ENCODE results near the gene FLT3LG. TPM values are rescaled to one million over a fixed set of nuclear protein-coding genes. Genes with fewer than 3 reads are reported as not detected.

Gene FLT3LG
- total RNA-seq, 1 donor: 4.3 TPM

DNA sequence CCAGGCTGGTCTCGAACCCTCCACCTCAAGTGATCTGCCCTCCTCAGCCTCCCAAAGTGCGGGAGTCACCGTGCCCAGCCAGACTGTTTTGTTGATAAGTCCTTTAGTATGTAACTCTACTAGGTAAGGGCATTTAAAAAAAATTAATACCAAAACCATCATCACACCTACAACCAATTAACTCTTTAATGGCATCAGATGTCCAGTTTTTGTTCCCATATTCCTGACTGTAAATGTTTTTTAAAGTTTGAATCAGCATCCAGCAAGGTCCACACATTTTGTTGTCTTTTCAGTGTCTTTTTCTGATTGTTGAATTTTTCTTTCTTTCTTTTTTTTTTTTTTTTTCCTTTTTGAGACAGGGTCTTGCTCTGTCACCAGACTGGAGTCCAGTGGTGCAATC, 44.0 kb downstream of the FLT3LG start:
- Histone ChIP-seq H3K9me3 (ENCODE audit: low read depth, low read length) (no peaks in the 10 kb centered on the region), H3K27ac (ENCODE audit: low read depth, low read length) (no peak overlapping the region), H3K27me3 (ENCODE audit: insufficient read depth, low read length) (no peaks in the 10 kb centered on the region), H2AFZ (ENCODE audit: low read length) (no peak overlapping the region), H3K4me2 (ENCODE audit: insufficient read depth, low read length) (no peak overlapping the region), H3K4me3 (ENCODE audit: insufficient read depth, low read length) (no peak overlapping the region), H3K4me1 (ENCODE audit: insufficient read depth, low read length) (no peaks in the 10 kb centered on the region), H4K20me1 (ENCODE audit: insufficient read depth, low read length) (no peaks in the 10 kb centered on the region), H3K36me3 (ENCODE audit: insufficient read depth, low read length) (no peaks in the 10 kb centered on the region), H3K79me2 (ENCODE audit: insufficient read depth, low read length) (no peaks in the 10 kb centered on the region)
- no peak for TF ChIP-seq CTCF (IDR thresholded peaks at IDR 0.05; ENCODE audit: extremely low read depth, low read depth, low read length)
- peak; percentile 69 for DNase-seq (ENCODE audit: insufficient read length, low spot score, missing footprints)

GRCh38 chr19:49520705-49521319, 46.8 kb downstream of the FLT3LG start:
- H3K4me3 ChIP-seq (ENCODE audit: insufficient read depth, low read length): no peak overlapping the region
- H3K4me1 ChIP-seq (ENCODE audit: insufficient read depth, low read length): no peaks in the 10 kb centered on the region
- no peak overlapping the region for H3K4me2 ChIP-seq (ENCODE audit: insufficient read depth, low read length)
- peak; percentile 29 for DNase-seq (ENCODE audit: insufficient read length, low spot score, missing footprints)
- H2AFZ ChIP-seq (ENCODE audit: low read length): no peak overlapping the region
- no peak for TF ChIP-seq CTCF (IDR thresholded peaks at IDR 0.05; ENCODE audit: extremely low read depth, low read depth, low read length)
- H3K9me3 ChIP-seq (ENCODE audit: low read depth, low read length): no peaks in the 10 kb centered on the region
- H3K27me3 ChIP-seq (ENCODE audit: insufficient read depth, low read length): no peaks in the 10 kb centered on the region
- no peak overlapping the region for H3K27ac ChIP-seq (ENCODE audit: low read depth, low read length)
- no peaks in the 10 kb centered on the region for H4K20me1 ChIP-seq (ENCODE audit: insufficient read depth, low read length)
- no peaks in the 10 kb centered on the region for H3K79me2 ChIP-seq (ENCODE audit: insufficient read depth, low read length)
- no peaks in the 10 kb centered on the region for H3K36me3 ChIP-seq (ENCODE audit: insufficient read depth, low read length)

DNA sequence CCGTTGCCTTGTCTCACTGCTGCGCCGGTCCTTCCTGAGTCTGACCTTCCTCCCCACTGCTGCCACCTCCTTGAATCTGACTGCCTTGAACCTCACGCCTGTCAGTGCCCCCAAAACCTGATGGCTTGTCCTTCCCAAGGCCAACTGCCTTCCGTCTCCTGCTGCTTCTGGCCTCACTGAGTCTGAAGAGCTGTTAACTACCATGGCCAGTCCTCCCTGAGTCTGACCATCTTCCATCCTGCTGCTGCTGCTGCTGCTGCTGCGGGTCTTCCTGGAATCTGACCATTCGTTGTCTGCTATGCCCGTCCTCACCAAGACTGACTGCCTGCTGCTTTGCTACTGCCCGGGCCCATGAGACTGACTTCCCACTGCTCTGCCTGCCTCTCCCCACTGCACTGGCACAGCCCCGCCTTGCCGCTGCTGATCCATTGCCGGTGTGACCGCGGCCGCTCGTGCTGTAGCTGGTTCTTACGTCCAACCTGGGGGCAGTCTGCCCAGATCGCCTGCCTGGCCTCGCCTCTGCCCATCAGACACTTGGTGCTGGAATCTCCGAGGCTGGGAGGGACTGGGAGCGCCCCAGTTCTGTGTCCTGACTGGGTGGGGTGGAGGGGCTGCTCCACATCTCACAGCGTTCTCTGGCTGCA, 50.9 kb downstream of the FLT3LG start:
- Histone ChIP-seq H3K36me3 (ENCODE audit: insufficient read depth, low read length) (peaks cover 10% of the 10 kb centered on the region), H3K79me2 (ENCODE audit: insufficient read depth, low read length) (peaks cover 19% of the 10 kb centered on the region), H4K20me1 (ENCODE audit: insufficient read depth, low read length) (no peaks in the 10 kb centered on the region), H3K4me1 (ENCODE audit: insufficient read depth, low read length) (peaks cover 5% of the 10 kb centered on the region), H2AFZ (ENCODE audit: low read length) (no peak overlapping the region), H3K27ac (ENCODE audit: low read depth, low read length) (no peak overlapping the region), H3K27me3 (ENCODE audit: insufficient read depth, low read length) (no peaks in the 10 kb centered on the region), H3K4me2 (ENCODE audit: insufficient read depth, low read length) (no peak overlapping the region), H3K4me3 (ENCODE audit: insufficient read depth, low read length) (no peak overlapping the region), H3K9me3 (ENCODE audit: low read depth, low read length) (no peaks in the 10 kb centered on the region)
- peak; percentile 13 for DNase-seq (ENCODE audit: insufficient read length, low spot score, missing footprints)
- no peak for TF ChIP-seq CTCF (IDR thresholded peaks at IDR 0.05; ENCODE audit: extremely low read depth, low read depth, low read length)

DNA sequence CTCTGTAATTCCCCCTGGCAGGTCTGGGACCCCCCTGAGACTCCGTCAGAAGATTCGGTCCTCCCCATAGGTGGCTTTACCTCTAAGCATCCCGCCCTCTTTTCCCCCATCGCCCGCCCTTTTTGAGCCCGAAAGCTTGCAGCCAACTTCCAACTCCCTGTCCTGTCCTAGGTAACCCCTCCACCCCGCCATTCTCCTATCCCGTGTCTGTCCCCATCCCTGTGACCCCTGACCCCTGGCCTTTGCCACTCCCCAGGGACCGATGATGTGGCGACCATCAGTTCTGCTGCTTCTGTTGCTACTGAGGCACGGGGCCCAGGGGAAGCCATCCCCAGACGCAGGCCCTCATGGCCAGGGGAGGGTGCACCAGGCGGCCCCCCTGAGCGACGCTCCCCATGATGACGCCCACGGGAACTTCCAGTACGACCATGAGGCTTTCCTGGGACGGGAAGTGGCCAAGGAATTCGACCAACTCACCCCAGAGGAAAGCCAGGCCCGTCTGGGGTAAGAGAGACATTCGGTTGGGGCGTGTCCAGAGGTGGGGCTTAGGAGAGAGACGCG, 54.3 kb downstream of the FLT3LG start:
- DNase-seq (ENCODE audit: insufficient read length, low spot score, missing footprints): peak; percentile 93
- Histone ChIP-seq H3K4me3 (ENCODE audit: insufficient read depth, low read length) (peak overlapping the region; percentile 90), H2AFZ (ENCODE audit: low read length) (peak overlapping the region; percentile 7), H3K4me1 (ENCODE audit: insufficient read depth, low read length) (peaks cover 11% of the 10 kb centered on the region), H3K4me2 (ENCODE audit: insufficient read depth, low read length) (peak overlapping the region; percentile 90), H3K36me3 (ENCODE audit: insufficient read depth, low read length) (peaks cover 28% of the 10 kb centered on the region), H3K79me2 (ENCODE audit: insufficient read depth, low read length) (peaks cover 37% of the 10 kb centered on the region), H3K27me3 (ENCODE audit: insufficient read depth, low read length) (no peaks in the 10 kb centered on the region), H3K27ac (ENCODE audit: low read depth, low read length) (peak overlapping the region; percentile 98), H3K9me3 (ENCODE audit: low read depth, low read length) (no peaks in the 10 kb centered on the region), H4K20me1 (ENCODE audit: insufficient read depth, low read length) (peaks cover 13% of the 10 kb centered on the region)
- TF ChIP-seq CTCF (IDR thresholded peaks at IDR 0.05; ENCODE audit: extremely low read depth, low read depth, low read length): no peak
